Neuronal stem cell (in vitro differentiated cells): ENCODE results near the gene MACROH2A2.

Source experiments
- DNase-seq: peaks from one replicate; pipeline ENCODE4 v3.0.0-alpha.2; 2013; ENCODE audit warnings: low spot score
- H2AFZ ChIP-seq: one replicate; pipeline ENCODE4 v1.6.1; 2013; ENCODE audit warnings: mild to moderate bottlenecking, low read length, inconsistent platforms
- H2AK5ac ChIP-seq: 2 replicates; pipeline ENCODE4 v1.6.1; 2013; ENCODE audit warnings: low read depth, mild to moderate bottlenecking, inconsistent platforms, low read length, moderate library complexity, mixed read lengths
- H2BK120ac ChIP-seq: 2 replicates; pipeline ENCODE4 v1.6.1; 2013; ENCODE audit warnings: low read depth, mild to moderate bottlenecking, inconsistent platforms, low read length, moderate library complexity, mixed read lengths
- H2BK12ac ChIP-seq: one replicate; pipeline ENCODE4 v1.6.1; 2013; ENCODE audit warnings: low read length, inconsistent platforms
- H2BK15ac ChIP-seq: 2 replicates; pipeline ENCODE4 v1.6.1; 2013; ENCODE audit warnings: mild to moderate bottlenecking, low read length, inconsistent platforms, mixed read lengths
- H2BK5ac ChIP-seq: one replicate; pipeline ENCODE4 v1.6.1; 2013; ENCODE audit warnings: inconsistent platforms, mild to moderate bottlenecking, low read length, moderate library complexity
- H3K14ac ChIP-seq: one replicate; pipeline ENCODE4 v1.6.1; 2013; ENCODE audit warnings: low read length, inconsistent platforms
- H3K18ac ChIP-seq: 2 replicates; pipeline ENCODE4 v1.6.1; 2013; ENCODE audit warnings: low read length, inconsistent platforms
- H3K23ac ChIP-seq: 2 replicates; pipeline ENCODE4 v1.6.1; 2013; ENCODE audit warnings: low read depth, mild to moderate bottlenecking, mixed read lengths, low read length, inconsistent platforms; ENCODE audit not compliant: poor library complexity
- H3K27ac ChIP-seq: replicated peaks from 3 replicates; pipeline ENCODE4 v1.5.1; 2013; ENCODE audit warnings: low read length, inconsistent platforms
- H3K27me3 ChIP-seq, 3 experiments: 2 replicates each; pipeline ENCODE4 v1.6.1; 2013; ENCODE audit warnings: low read length in 3 of 3, mild to moderate bottlenecking in 2 of 3, inconsistent platforms in 1 of 3, low read depth in 1 of 3, mixed read lengths in 1 of 3, moderate library complexity in 1 of 3; ENCODE audit not compliant: control insufficient read depth in 3 of 3, insufficient read depth in 3 of 3
- H3K36me3 ChIP-seq, 2 donors: replicated peaks in 1 of 2; 2 replicates each; pipeline ENCODE4 v1.6.1; 2013; ENCODE audit warnings: low read length in 2 of 2; ENCODE audit not compliant: control insufficient read depth in 2 of 2, insufficient read depth in 2 of 2
- H3K4ac ChIP-seq: 2 replicates; pipeline ENCODE4 v1.6.1; 2013; ENCODE audit warnings: inconsistent platforms, mild to moderate bottlenecking, low read length, moderate library complexity
- H3K4me1 ChIP-seq, 2 donors: 1 replicate in 1 of 2; 2 replicates in 1 of 2; pipeline ENCODE4 v1.6.1; 2013; ENCODE audit warnings: low read length in 2 of 2, low read depth in 1 of 2; ENCODE audit not compliant: control insufficient read depth in 2 of 2, insufficient read depth in 1 of 2
- H3K4me2 ChIP-seq: one replicate; pipeline ENCODE4 v1.6.1; 2013; ENCODE audit warnings: mild to moderate bottlenecking, low read length, inconsistent platforms; ENCODE audit not compliant: insufficient read depth, poor library complexity, severe bottlenecking
- H3K4me3 ChIP-seq, 2 donors: 2 replicates each; pipeline ENCODE4 v1.5.1; 2013; ENCODE audit warnings: low read length in 2 of 2, mild to moderate bottlenecking in 2 of 2, inconsistent platforms in 1 of 2, moderate library complexity in 1 of 2
- H3K79me1 ChIP-seq: one replicate; pipeline ENCODE4 v1.6.1; 2013; ENCODE audit warnings: low read depth, mild to moderate bottlenecking, inconsistent platforms, low read length, moderate library complexity
- H3K9ac ChIP-seq: one replicate; pipeline ENCODE4 v1.6.1; 2013; ENCODE audit warnings: mild to moderate bottlenecking, low read depth, low read length, inconsistent platforms; ENCODE audit not compliant: poor library complexity
- H3K9me3 ChIP-seq, 2 donors: replicated peaks in 1 of 2; 2 replicates each; pipeline versions ENCODE3 to v1.6.1; 2013; ENCODE audit warnings: low read length in 2 of 2, mild to moderate bottlenecking in 2 of 2, inconsistent platforms in 1 of 2, low read depth in 1 of 2, mixed read lengths in 1 of 2, moderate library complexity in 1 of 2; ENCODE audit not compliant: control insufficient read depth in 2 of 2, insufficient read depth in 1 of 2
- H4K8ac ChIP-seq: one replicate; pipeline ENCODE4 v1.6.1; 2013; ENCODE audit warnings: low read depth, mild to moderate bottlenecking, inconsistent platforms, low read length, moderate library complexity
- H4K91ac ChIP-seq: one replicate; pipeline ENCODE4 v1.6.1; 2013; ENCODE audit warnings: low read length, low read depth, mild to moderate bottlenecking, inconsistent platforms; ENCODE audit not compliant: poor library complexity
- WGBS, 2 donors: extraction: QIAGEN DNeasy Blood & Tissue Kit; methylation state at CpG; one replicate each; pipeline ENCODE4 v1.1.7; 2013; ENCODE audit warnings: missing lambda C conversion rate in 2 of 2, mixed read lengths in 1 of 2; ENCODE audit not compliant: insufficient read length in 2 of 2, insufficient replicate concordance in 1 of 2; ENCODE audit errors: extremely low coverage in 2 of 2; 5-methylcytosine and 5-hydroxymethylcytosine counted together

Gene MACROH2A2

GRCh38 chr10:70057306-70057705 is 4.7 kb downstream of the MACROH2A2 start:
- Histone ChIP-seq H3K4me3 (no peak overlapping the region), H3K27ac (no peak overlapping the region), H3K14ac (no peak overlapping the region), H3K27me3 (no peaks in the 10 kb centered on the region), H3K4me1 (peaks cover 2 to 14% of the 10 kb centered on the region in 2 donors), H3K18ac (no peak overlapping the region), H2BK120ac (no peak overlapping the region), H3K36me3 (peaks cover 0 to 42% of the 10 kb centered on the region in 2 donors), H2BK5ac (no peak overlapping the region), H3K23ac (no peak overlapping the region), H2BK12ac (no peak overlapping the region), H4K91ac (no peak overlapping the region), H2BK15ac (no peak overlapping the region), H3K4ac (no peak overlapping the region), H3K4me2 (no peak overlapping the region), H3K9me3 (no peaks in the 10 kb centered on the region), H2AFZ (no peak overlapping the region), H3K79me1 (peaks cover 16% of the 10 kb centered on the region), H3K9ac (no peak overlapping the region), H2AK5ac (no peak overlapping the region), H4K8ac (no peak overlapping the region)
- no peak for DNase-seq
- no CpG with 5 or more reads among the region's 4 CpGs for WGBS, 2 donors

GRCh38 chr10:70060389-70060788 is 7.7 kb downstream of the MACROH2A2 start:
- Histone ChIP-seq H3K14ac (no peak overlapping the region), H3K79me1 (peaks cover 9% of the 10 kb centered on the region), H4K91ac (no peak overlapping the region), H2BK15ac (no peak overlapping the region), H2BK12ac (no peak overlapping the region), H3K27me3 (no peaks in the 10 kb centered on the region), H3K9ac (no peak overlapping the region), H3K9me3 (peaks cover 0 to 4% of the 10 kb centered on the region in 2 donors), H4K8ac (no peak overlapping the region), H3K4me2 (no peak overlapping the region), H2AK5ac (no peak overlapping the region), H3K4me1 (peaks cover 0 to 10% of the 10 kb centered on the region in 2 donors), H3K27ac (no peak overlapping the region), H2AFZ (no peak overlapping the region), H3K4ac (no peak overlapping the region), H3K23ac (no peak overlapping the region), H2BK5ac (no peak overlapping the region), H3K4me3 (no peak overlapping the region), H3K36me3 (peaks cover 0 to 66% of the 10 kb centered on the region in 2 donors), H3K18ac (no peak overlapping the region), H2BK120ac (no peak overlapping the region)
- DNase-seq: no peak
- no CpG with 5 or more reads among the region's 2 CpGs for WGBS, 2 donors

- H4K91ac ChIP-seq: no peak overlapping the region
- no peak overlapping the region for H3K27ac ChIP-seq
- no peaks in the 10 kb centered on the region for H3K27me3 ChIP-seq
- no peak overlapping the region for H3K4ac ChIP-seq
- peaks cover 0 to 6% of the 10 kb centered on the region in 2 donors for H3K4me1 ChIP-seq
- peaks cover 0 to 67% of the 10 kb centered on the region in 2 donors for H3K36me3 ChIP-seq
- H2BK15ac ChIP-seq: no peak overlapping the region
- H3K79me1 ChIP-seq: peaks cover 8% of the 10 kb centered on the region
- H3K18ac ChIP-seq: no peak overlapping the region
- H3K9ac ChIP-seq: no peak overlapping the region
- no peak overlapping the region for H3K14ac ChIP-seq
- no peak overlapping the region for H3K4me3 ChIP-seq
- no peak overlapping the region for H2AK5ac ChIP-seq
- no CpG with 5 or more reads among the region's 10 CpGs for WGBS, 2 donors
- H2BK120ac ChIP-seq: no peak overlapping the region
- H2BK5ac ChIP-seq: no peak overlapping the region
- H3K9me3 ChIP-seq: peaks cover 0 to 4% of the 10 kb centered on the region in 2 donors
- no peak for DNase-seq
- H3K23ac ChIP-seq: no peak overlapping the region
- no peak overlapping the region for H3K4me2 ChIP-seq
- no peak overlapping the region for H2BK12ac ChIP-seq
- no peak overlapping the region for H4K8ac ChIP-seq
- no peak overlapping the region for H2AFZ ChIP-seq
Measured at GRCh38 chr10:70063418-70064098, 10.9 kb downstream of the MACROH2A2 start.

GRCh38 chr10:70064486-70064885 is 11.8 kb downstream of the MACROH2A2 start:
- Histone ChIP-seq H3K4me3 (no peak overlapping the region), H2BK5ac (no peak overlapping the region), H3K9ac (no peak overlapping the region), H3K36me3 (peaks cover 0 to 64% of the 10 kb centered on the region in 2 donors), H3K79me1 (peaks cover 7% of the 10 kb centered on the region), H3K27ac (no peak overlapping the region), H3K4ac (no peak overlapping the region), H3K4me1 (peaks cover 0 to 6% of the 10 kb centered on the region in 2 donors), H3K18ac (no peak overlapping the region), H3K9me3 (peaks cover 0 to 4% of the 10 kb centered on the region in 2 donors), H3K4me2 (no peak overlapping the region), H2BK12ac (no peak overlapping the region), H4K91ac (no peak overlapping the region), H3K14ac (no peak overlapping the region), H2AFZ (no peak overlapping the region), H3K27me3 (no peaks in the 10 kb centered on the region), H4K8ac (no peak overlapping the region), H2AK5ac (no peak overlapping the region), H2BK120ac (no peak overlapping the region), H2BK15ac (no peak overlapping the region), H3K23ac (no peak overlapping the region)
- no CpG with 5 or more reads among the region's 4 CpGs for WGBS, 2 donors
- DNase-seq: no peak
